Measurements from ENCODE around the gene VAMP1. TPM values are rescaled to one million over a fixed set of nuclear protein-coding genes. Genes with fewer than 3 reads are reported as not detected.
"Not testable (repeated sequence)": the region's sequence is repeated elsewhere in the genome, so short reads cannot be mapped to it uniquely, and the experiment has no call there.

Gene VAMP1
- total RNA-seq, 6 experiments from 2014 or later, result 3.5 to 6.5 (median 6.0) TPM

DNA sequence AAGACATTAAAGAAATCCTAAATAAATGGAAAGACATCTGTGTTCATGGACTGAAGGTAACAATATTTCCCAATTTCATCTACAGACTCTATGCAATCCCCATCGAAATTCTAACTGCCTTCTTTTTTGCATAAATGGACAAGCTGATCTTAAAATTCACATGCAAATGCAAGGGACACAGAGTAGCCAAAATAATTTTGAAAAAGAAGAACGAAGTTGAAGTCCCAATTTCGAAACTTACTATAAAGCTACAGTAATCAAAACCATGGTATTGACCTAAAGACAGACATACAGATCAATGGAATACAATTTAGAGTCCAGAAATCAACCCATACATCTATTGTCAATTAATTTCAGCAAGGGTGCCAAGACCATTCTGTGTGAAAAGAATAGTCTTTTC lies 42.2 kb downstream of the VAMP1 start:
- H3K4me1 ChIP-seq, result no peaks in the 10 kb centered on the region
- H3K27me3 ChIP-seq, result no peaks in the 10 kb centered on the region
- TF ChIP-seq, protein P1, sequence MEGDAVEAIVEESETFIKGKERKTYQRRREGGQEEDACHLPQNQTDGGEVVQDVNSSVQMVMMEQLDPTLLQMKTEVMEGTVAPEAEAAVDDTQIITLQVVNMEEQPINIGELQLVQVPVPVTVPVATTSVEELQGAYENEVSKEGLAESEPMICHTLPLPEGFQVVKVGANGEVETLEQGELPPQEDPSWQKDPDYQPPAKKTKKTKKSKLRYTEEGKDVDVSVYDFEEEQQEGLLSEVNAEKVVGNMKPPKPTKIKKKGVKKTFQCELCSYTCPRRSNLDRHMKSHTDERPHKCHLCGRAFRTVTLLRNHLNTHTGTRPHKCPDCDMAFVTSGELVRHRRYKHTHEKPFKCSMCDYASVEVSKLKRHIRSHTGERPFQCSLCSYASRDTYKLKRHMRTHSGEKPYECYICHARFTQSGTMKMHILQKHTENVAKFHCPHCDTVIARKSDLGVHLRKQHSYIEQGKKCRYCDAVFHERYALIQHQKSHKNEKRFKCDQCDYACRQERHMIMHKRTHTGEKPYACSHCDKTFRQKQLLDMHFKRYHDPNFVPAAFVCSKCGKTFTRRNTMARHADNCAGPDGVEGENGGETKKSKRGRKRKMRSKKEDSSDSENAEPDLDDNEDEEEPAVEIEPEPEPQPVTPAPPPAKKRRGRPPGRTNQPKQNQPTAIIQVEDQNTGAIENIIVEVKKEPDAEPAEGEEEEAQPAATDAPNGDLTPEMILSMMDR (IDR thresholded peaks at IDR 0.05), result no peak
- TF ChIP-seq POLR2A (IDR thresholded peaks at IDR 0.05), result no peak
- no peak for ATAC-seq
- no peaks in the 10 kb centered on the region for H3K36me3 ChIP-seq
- H3K4me3 ChIP-seq, result no peak overlapping the region
- DNase-seq, result no peak
- no peaks in the 10 kb centered on the region for H3K9me3 ChIP-seq
- intact Hi-C loops (cut with DNase I), result loop anchor here in 1 of 2 donors (10.0 kb wide), 1 partner anchor 116 kb away; no protein-coding TSS in a partner anchor
- 48% methylated on average over 3 of the region's 3 CpGs for WGBS (ENCODE audit: insufficient coverage, low coverage, low lambda C conversion rate, missing lambda C conversion rate)
- no peak overlapping the region for H3K27ac ChIP-seq

DNA sequence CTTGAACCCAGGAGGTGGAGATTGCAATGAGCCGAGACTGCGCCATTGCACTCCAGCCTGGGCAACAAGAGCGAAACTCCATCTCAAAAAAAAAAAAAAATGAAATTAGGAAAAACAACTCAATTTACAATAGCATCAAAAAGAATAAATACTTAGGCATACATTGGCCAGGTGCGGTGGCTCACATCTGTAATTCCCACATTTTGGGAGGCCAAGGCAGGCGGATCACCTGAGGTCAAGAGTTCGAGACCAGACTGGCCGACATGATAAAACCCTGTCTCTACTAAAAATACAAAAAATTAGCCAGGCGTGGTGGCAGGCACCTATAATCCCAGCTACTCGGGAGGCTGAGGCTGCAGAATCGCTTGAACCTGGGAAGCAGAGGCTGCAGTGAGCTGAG lies 42.7 kb downstream of the VAMP1 start:
- not testable (repeated sequence) for H3K27me3 ChIP-seq, H3K9me3 ChIP-seq, H3K4me1 ChIP-seq, H3K27ac ChIP-seq, H3K36me3 ChIP-seq, H3K4me3 ChIP-seq, ATAC-seq
- intact Hi-C loops (cut with DNase I), result loop anchor here in 1 of 2 donors (10.0 kb wide), 1 partner anchor 117 kb away; no protein-coding TSS in a partner anchor
- DNase-seq, result peak in 2 of 3 donors; percentile 11 to 14
- WGBS (ENCODE audit: insufficient coverage, low coverage, low lambda C conversion rate, missing lambda C conversion rate), result 86% methylated on average over 7 of the region's 10 CpGs

DNA sequence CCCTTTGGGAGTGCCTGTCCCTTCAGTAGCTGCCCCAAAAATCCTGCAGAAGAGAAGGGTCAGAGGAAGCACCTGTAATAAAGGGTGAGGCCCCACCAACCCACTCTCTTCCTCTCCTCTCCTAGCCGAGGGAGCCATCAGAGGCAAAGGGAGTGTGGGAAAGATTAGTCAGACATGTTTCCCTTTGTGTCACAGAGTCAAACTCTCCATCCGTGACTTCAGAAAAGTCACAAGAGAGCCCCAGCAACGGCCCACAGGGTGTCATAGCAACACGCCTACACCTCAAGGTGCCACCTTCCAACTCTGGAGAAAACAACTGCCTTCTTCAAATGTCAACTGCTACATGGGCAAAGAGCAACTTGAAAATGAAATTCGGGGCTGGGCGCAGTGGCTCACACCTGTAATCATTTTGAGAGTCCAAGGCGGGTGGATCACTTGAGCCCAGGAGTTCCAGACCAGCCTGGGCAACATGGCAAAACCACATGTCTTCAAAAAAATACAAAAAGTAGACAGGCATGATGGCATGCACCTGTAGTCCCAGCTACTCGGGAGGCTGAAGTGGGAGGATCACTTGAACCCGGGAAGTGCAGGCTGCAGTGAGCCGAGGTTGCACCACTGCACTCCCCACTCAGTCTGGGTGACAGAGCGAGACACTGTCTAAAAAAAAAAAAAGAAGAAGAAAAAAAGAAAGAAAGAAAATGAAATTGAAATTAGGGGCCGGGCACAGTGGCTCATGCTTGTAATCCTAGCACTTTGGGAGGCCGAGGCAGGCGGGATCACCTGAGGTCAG lies 43.4 kb downstream of the VAMP1 start:
- ATAC-seq (no peak), DNase-seq (peak in 2 of 3 donors; percentile 31 to 38)
- TF ChIP-seq, protein P1 (IDR thresholded peaks at IDR 0.05), result no peak
- no peak for TF ChIP-seq POLR2A (IDR thresholded peaks at IDR 0.05)
- intact Hi-C loops (cut with DNase I), result loop anchor here in 1 of 2 donors (10.0 kb wide), 1 partner anchor 118 kb away; no protein-coding TSS in a partner anchor
- Histone ChIP-seq H3K36me3 (no peaks in the 10 kb centered on the region), H3K4me3 (no peak overlapping the region), H3K27me3 (no peaks in the 10 kb centered on the region), H3K9me3 (no peaks in the 10 kb centered on the region), H3K27ac (no peak overlapping the region), H3K4me1 (no peaks in the 10 kb centered on the region)
- WGBS (ENCODE audit: insufficient coverage, low coverage, low lambda C conversion rate, missing lambda C conversion rate), result 66% methylated on average over 10 of the region's 14 CpGs

DNA sequence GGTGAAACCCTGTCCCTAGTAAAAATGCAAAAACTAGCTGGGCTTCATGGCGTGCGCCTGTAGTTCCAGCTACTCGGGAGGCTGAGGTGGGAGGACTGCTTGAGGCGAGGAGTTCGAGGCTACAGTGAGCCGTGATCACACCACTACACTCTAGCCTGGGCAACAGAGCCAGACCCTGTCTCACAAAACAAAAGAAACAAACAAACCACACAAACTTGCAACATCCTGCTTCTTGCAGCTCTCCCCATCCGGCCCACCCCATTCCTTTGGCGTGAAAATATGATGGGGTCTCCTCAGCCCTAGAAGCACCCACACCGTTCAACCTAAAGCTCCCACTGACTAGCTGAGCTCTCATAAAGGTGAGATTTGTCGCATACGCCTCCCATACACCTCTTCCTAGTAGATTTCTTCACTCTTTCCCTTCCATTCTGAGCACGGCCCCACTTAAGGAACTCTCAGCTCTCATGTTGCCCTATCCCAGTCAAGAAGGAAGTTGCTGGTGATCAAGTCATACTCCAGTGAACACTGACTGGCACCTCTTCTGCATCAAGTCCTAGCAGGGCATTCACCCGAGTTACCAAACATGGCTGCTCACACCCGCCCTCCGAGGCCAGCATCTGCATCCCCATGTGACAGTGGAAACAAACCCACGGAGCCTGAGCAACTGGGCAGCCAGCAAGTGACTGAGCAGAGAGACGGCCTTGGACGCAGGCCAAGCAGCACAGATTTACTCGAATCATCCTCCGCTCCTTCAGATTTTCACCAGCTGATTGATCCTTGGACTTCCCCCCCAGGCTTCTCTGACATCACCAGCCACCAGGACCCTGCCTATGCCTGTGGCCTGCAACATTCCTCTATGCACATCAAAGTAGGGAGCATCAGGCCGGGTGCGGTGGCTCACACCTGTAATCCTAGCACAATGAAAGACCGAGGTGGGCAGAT lies 44.6 kb downstream of the VAMP1 start:
- WGBS (ENCODE audit: insufficient coverage, low coverage, low lambda C conversion rate, missing lambda C conversion rate), result 74% methylated on average over 19 of the region's 23 CpGs
- intact Hi-C loops (cut with DNase I), result loop anchor here in 1 of 2 donors (10.0 kb wide), 1 partner anchor 119 kb away; no protein-coding TSS in a partner anchor

More for the DNA sequence above, 44.6 kb downstream of the VAMP1 start:
- no peak overlapping the region for H3K4me3 ChIP-seq
- no peaks in the 10 kb centered on the region for H3K4me1 ChIP-seq
- peak in 2 of 3 donors; percentile 46 to 51 for DNase-seq
- no peaks in the 10 kb centered on the region for H3K36me3 ChIP-seq
- H3K27me3 ChIP-seq, result no peaks in the 10 kb centered on the region
- no peak for TF ChIP-seq POLR2A (IDR thresholded peaks at IDR 0.05)
- TF ChIP-seq, protein P1 (IDR thresholded peaks at IDR 0.05), result no peak
- no peak overlapping the region for H3K27ac ChIP-seq
- H3K9me3 ChIP-seq, result no peaks in the 10 kb centered on the region
- ATAC-seq, result no peak
